Neural progenitor cell (in vitro differentiated cells): ENCODE results near the gene XYLT1. TPM values are rescaled to one million over a fixed set of nuclear protein-coding genes. Genes with fewer than 3 reads are reported as not detected.

Experiments used
- DNase-seq: peaks from one replicate; pipeline ENCODE4 v3.0.0-alpha.2; 2016; ENCODE audit warnings: low spot score
- H2AFZ ChIP-seq: fragments of 200-600 bp; sonication (generic); replicated peaks from 2 replicates; pipeline ENCODE4 v1.6.1; 2016; ENCODE audit warnings: antibody characterized with exemption
- H3F3A ChIP-seq: fragments of 200-600 bp; sonication (generic); 2 replicates; pipeline ENCODE4 v1.6.1; 2016; ENCODE audit warnings: antibody characterized with exemption, low read depth
- H3K27ac ChIP-seq: fragments of 200-600 bp; sonication (generic); 2 replicates; pipeline ENCODE4 v1.5.1; 2016; ENCODE audit warnings: mild to moderate bottlenecking
- H3K27me3 ChIP-seq: fragments of 200-600 bp; sonication (generic); 2 replicates; pipeline ENCODE4 v1.6.1; 2016; ENCODE audit warnings: mild to moderate bottlenecking, moderate library complexity
- H3K36me3 ChIP-seq: fragments of 200-600 bp; sonication (generic); 2 replicates; pipeline ENCODE4 v1.5.1; 2016
- H3K4me1 ChIP-seq: fragments of 200-600 bp; sonication (generic); 2 replicates; pipeline ENCODE4 v1.6.1; 2016; ENCODE audit warnings: mixed run types
- H3K4me2 ChIP-seq: fragments of 200-600 bp; sonication (generic); 2 replicates; pipeline ENCODE4 v1.6.1; 2016
- H3K4me3 ChIP-seq: fragments of 200-600 bp; sonication (generic); 2 replicates; pipeline ENCODE4 v1.5.1; 2016
- H3K79me2 ChIP-seq: fragments of 200-600 bp; sonication (generic); 2 replicates; pipeline ENCODE4 v1.6.1; 2016; ENCODE audit warnings: low read depth
- H3K9ac ChIP-seq: fragments of 200-600 bp; sonication (generic); 2 replicates; pipeline ENCODE4 v1.6.1; 2016
- H3K9me3 ChIP-seq: fragments of 200-600 bp; sonication (generic); 2 replicates; pipeline ENCODE4 v1.5.1; 2016; ENCODE audit warnings: low read depth
- H4K20me1 ChIP-seq: fragments of 200-600 bp; sonication (generic); 2 replicates; pipeline ENCODE4 v1.6.1; 2016; ENCODE audit warnings: low read depth
- H3K27ac Mint-ChIP-seq: 3 replicates; pipeline ENCODE4 v1.8.0; 2021; ENCODE audit warnings: mixed read lengths
- H3K27me3 Mint-ChIP-seq: 2 replicates; pipeline ENCODE4 v1.8.0; 2022; ENCODE audit warnings: low read depth, mild to moderate bottlenecking, inconsistent platforms, moderate library complexity, mixed read lengths; ENCODE audit not compliant: insufficient read depth
- H3K36me3 Mint-ChIP-seq: 3 replicates; pipeline ENCODE4 v1.8.0; 2021; ENCODE audit warnings: mixed read lengths
- H3K4me1 Mint-ChIP-seq: 3 replicates; pipeline ENCODE4 v1.8.0; 2021; ENCODE audit warnings: mixed read lengths
- H3K4me3 Mint-ChIP-seq: 3 replicates; pipeline ENCODE4 v1.8.0; 2021; ENCODE audit warnings: mild to moderate bottlenecking, moderate library complexity, mixed read lengths
- H3K9me3 Mint-ChIP-seq: 3 replicates; pipeline ENCODE4 v1.8.0; 2020; ENCODE audit warnings: mixed read lengths
- CTCF ChIP-seq: fragments of 200-600 bp; sonication (generic); IDR thresholded peaks from 2 replicates; pipeline ENCODE4 v1.5.1; 2017; ENCODE audit warnings: antibody characterized with exemption, mild to moderate bottlenecking
- EZH2 ChIP-seq: fragments of 200-600 bp; sonication (generic); IDR thresholded peaks from 2 replicates; pipeline ENCODE4 v1.6.1; 2017; ENCODE audit warnings: antibody characterized with exemption, mild to moderate bottlenecking, moderate library complexity
- EZH2phosphoT487 ChIP-seq: fragments of 200-600 bp; sonication (generic); IDR thresholded peaks from 2 replicates; pipeline ENCODE4 v1.6.1; 2017; ENCODE audit warnings: antibody characterized with exemption
- total RNA-seq: library from RNA; depleted of rRNA; stranded (reverse); fragments of >200 nt; gene quantifications from 2 replicates; pipeline ENCODE4 v1.2.3, GENCODE V29; 2015; ENCODE audit warnings: low replicate concordance

The XYLT1 gene
- total RNA-seq, 1 donor from 2014 or later, result 5.9 TPM

- H3K9me3 ChIP-seq, result no peaks in the 10 kb centered on the region
- Mint-ChIP-seq H3K27me3 (peaks cover 4% of the 10 kb centered on the region), H3K27ac (no peak overlapping the region), H3K4me1 (peaks cover 9% of the 10 kb centered on the region), H3K36me3 (peaks cover 9% of the 10 kb centered on the region), H3K9me3 (peaks cover 5% of the 10 kb centered on the region), H3K4me3 (no peak overlapping the region)
- no peak overlapping the region for H3K9ac ChIP-seq
- H3K79me2 ChIP-seq, result no peaks in the 10 kb centered on the region
- DNase-seq, result no peak
- no peaks in the 10 kb centered on the region for H3F3A ChIP-seq
- H4K20me1 ChIP-seq, result peaks cover 4% of the 10 kb centered on the region
- no peak overlapping the region for H3K4me3 ChIP-seq
- no peak overlapping the region for H3K4me2 ChIP-seq
- TF ChIP-seq EZH2phosphoT487, result no peak
- TF ChIP-seq CTCF, result no peak
- TF ChIP-seq EZH2, result no peak
- H3K36me3 ChIP-seq, result no peaks in the 10 kb centered on the region
- H3K27me3 ChIP-seq, result no peaks in the 10 kb centered on the region
- peaks cover 7% of the 10 kb centered on the region for H3K4me1 ChIP-seq
- no peak overlapping the region for H2AFZ ChIP-seq
- no peak overlapping the region for H3K27ac ChIP-seq
Measured at GRCh38 chr16:17241264-17241835, 229.4 kb downstream of the XYLT1 start.

GRCh38 chr16:17238285-17239028 lies 232.3 kb downstream of the XYLT1 start:
- H3K27me3 Mint-ChIP-seq, result peaks cover 4% of the 10 kb centered on the region
- TF ChIP-seq CTCF (no peak), EZH2 (no peak), EZH2phosphoT487 (no peak)
- no peak for DNase-seq
- H3K4me1 ChIP-seq, result peaks cover under 1% of the 10 kb centered on the region
- H3K9me3 ChIP-seq, result no peaks in the 10 kb centered on the region
- H3K27ac ChIP-seq, result no peak overlapping the region
- H3K4me1 Mint-ChIP-seq, result no peaks in the 10 kb centered on the region
- no peaks in the 10 kb centered on the region for H4K20me1 ChIP-seq
- H3K27me3 ChIP-seq, result no peaks in the 10 kb centered on the region
- no peaks in the 10 kb centered on the region for H3K36me3 ChIP-seq
- peaks cover 11% of the 10 kb centered on the region for H3K36me3 Mint-ChIP-seq
- no peak overlapping the region for H3K9ac ChIP-seq
- H2AFZ ChIP-seq, result no peak overlapping the region
- no peak overlapping the region for H3K4me2 ChIP-seq
- H3K4me3 Mint-ChIP-seq, result no peak overlapping the region
- no peak overlapping the region for H3K4me3 ChIP-seq
- no peak overlapping the region for H3K27ac Mint-ChIP-seq
- no peaks in the 10 kb centered on the region for H3K79me2 ChIP-seq
- H3F3A ChIP-seq, result no peaks in the 10 kb centered on the region
- H3K9me3 Mint-ChIP-seq, result peaks cover 5% of the 10 kb centered on the region

GRCh38 chr16:17237350-17237944 lies 233.3 kb downstream of the XYLT1 start:
- H3K27ac ChIP-seq, result no peak overlapping the region
- H3K9ac ChIP-seq, result no peak overlapping the region
- no peaks in the 10 kb centered on the region for H3F3A ChIP-seq
- no peak for DNase-seq
- no peaks in the 10 kb centered on the region for H3K79me2 ChIP-seq
- peaks cover 5% of the 10 kb centered on the region for H3K4me1 ChIP-seq
- H2AFZ ChIP-seq, result no peak overlapping the region
- Mint-ChIP-seq H3K27me3 (no peaks in the 10 kb centered on the region), H3K4me3 (no peak overlapping the region), H3K27ac (no peak overlapping the region), H3K36me3 (peaks cover 12% of the 10 kb centered on the region), H3K4me1 (no peaks in the 10 kb centered on the region), H3K9me3 (peaks cover 5% of the 10 kb centered on the region)
- H4K20me1 ChIP-seq, result no peaks in the 10 kb centered on the region
- H3K4me2 ChIP-seq, result no peak overlapping the region
- TF ChIP-seq EZH2phosphoT487 (no peak), CTCF (no peak), EZH2 (no peak)
- H3K4me3 ChIP-seq, result no peak overlapping the region
- H3K9me3 ChIP-seq, result no peaks in the 10 kb centered on the region
- no peaks in the 10 kb centered on the region for H3K36me3 ChIP-seq
- H3K27me3 ChIP-seq, result no peaks in the 10 kb centered on the region
